ENCODE measurements around the gene ATXN1.
"Not testable (repeated sequence)": the region's sequence is repeated elsewhere in the genome, so short reads cannot be mapped to it uniquely, and the experiment has no call there.

Gene ATXN1

GRCh38 chr6:16635810-16636602 is 125.3 kb downstream of the ATXN1 start:
- DNase-seq, result peak; percentile 28

- DNase-seq, result no peak
Measured at GRCh38 chr6:16635291-16635809, 125.9 kb downstream of the ATXN1 start.

GRCh38 chr6:16634855-16635254 is 126.4 kb downstream of the ATXN1 start:
- no peak for DNase-seq

GRCh38 chr6:16633961-16634360 is 127.3 kb downstream of the ATXN1 start:
- DNase-seq, result no peak

- DNase-seq, result no peak
Measured at GRCh38 chr6:16633465-16633864, 127.8 kb downstream of the ATXN1 start.

- DNase-seq, result no peak
Measured at GRCh38 chr6:16632101-16632500, 129.2 kb downstream of the ATXN1 start.

- no peak for DNase-seq
Measured at GRCh38 chr6:16630026-16630643, 131.1 kb downstream of the ATXN1 start.

GRCh38 chr6:16628580-16628979 is 132.7 kb downstream of the ATXN1 start:
- DNase-seq, result not testable (repeated sequence)

GRCh38 chr6:16626650-16627049 is 134.6 kb downstream of the ATXN1 start:
- no peak for DNase-seq

GRCh38 chr6:16625291-16626265 is 135.7 kb downstream of the ATXN1 start:
- no peak for DNase-seq

GRCh38 chr6:16624636-16625290 is 136.5 kb downstream of the ATXN1 start:
- DNase-seq, result no peak

- DNase-seq, result no peak
Measured at GRCh38 chr6:16623731-16624130, 137.5 kb downstream of the ATXN1 start.

GRCh38 chr6:16623029-16623653 is 138.1 kb downstream of the ATXN1 start:
- no peak for DNase-seq

- DNase-seq, result no peak
Measured at GRCh38 chr6:16622193-16622592, 139.1 kb downstream of the ATXN1 start.

GRCh38 chr6:16621002-16621401 is 140.3 kb downstream of the ATXN1 start:
- no peak for DNase-seq

- DNase-seq, result peak; percentile 17
Measured at GRCh38 chr6:16619777-16620176, 141.5 kb downstream of the ATXN1 start.

GRCh38 chr6:16618962-16619361 is 142.3 kb downstream of the ATXN1 start:
- DNase-seq, result no peak

- DNase-seq, result not testable (repeated sequence)
Measured at GRCh38 chr6:16615215-16615614, 146.0 kb downstream of the ATXN1 start.

GRCh38 chr6:16614143-16614542 is 147.1 kb downstream of the ATXN1 start:
- not testable (repeated sequence) for DNase-seq

- DNase-seq, result not testable (repeated sequence)
Measured at GRCh38 chr6:16613504-16613903, 147.8 kb downstream of the ATXN1 start.

- DNase-seq, result no peak
Measured at GRCh38 chr6:16608444-16608843, 152.8 kb downstream of the ATXN1 start.

GRCh38 chr6:16602035-16602434 is 159.2 kb downstream of the ATXN1 start:
- DNase-seq, result no peak

Data from NK-92 treated with Interleukin-12 subunit alpha and Interleukin-12 subunit beta, amount 100 ng/mL, for 24 hours (cell line).